MG63 (cell line): ENCODE results near the gene GRID1. TPM values are rescaled to one million over a fixed set of nuclear protein-coding genes. Genes with fewer than 3 reads are reported as not detected.

ENCODE experiments used
- DNase-seq: peaks from one replicate; pipeline ENCODE4 v3.0.0-alpha.2; 2020
- H3K27me3 ChIP-seq: fragments of 250-450 bp; sonication (Bioruptor Pico); 2 replicates; pipeline ENCODE4 v1.5.1; 2020; ENCODE audit warnings: mild to moderate bottlenecking, moderate library complexity
- H3K36me3 ChIP-seq: fragments of 250-450 bp; sonication (Bioruptor Pico); 2 replicates; pipeline ENCODE4 v1.5.1; 2020; ENCODE audit warnings: mild to moderate bottlenecking, moderate library complexity
- H3K4me3 ChIP-seq: fragments of 250-450 bp; sonication (Bioruptor Pico); 2 replicates; pipeline ENCODE4 v1.5.1; 2020; ENCODE audit warnings: mild to moderate bottlenecking, moderate library complexity
- H3K9me3 ChIP-seq: fragments of 250-450 bp; sonication (Bioruptor Pico); 2 replicates; pipeline ENCODE4 v1.5.1; 2020; ENCODE audit warnings: mild to moderate bottlenecking, moderate library complexity
- total RNA-seq: library from RNA; depleted of rRNA; stranded (reverse); fragments of >200 nt; shearing (Covaris generic); gene quantifications from 2 replicates; pipeline ENCODE4 v1.2.3, GENCODE V29; 2014; ENCODE audit warnings: low replicate concordance

Gene GRID1
- total RNA-seq, 1 experiment from 2014 or later: 0.10 TPM

- no peaks in the 10 kb centered on the region for H3K36me3 ChIP-seq
- H3K9me3 ChIP-seq: no peaks in the 10 kb centered on the region
- no peak for DNase-seq
- H3K27me3 ChIP-seq: no peaks in the 10 kb centered on the region
- H3K4me3 ChIP-seq: no peak overlapping the region
These were observed 79.3 kb downstream of the GRID1 start for GRCh38 chr10:86287110-86287793.

GRCh38 chr10:86286236-86287109 is 80.1 kb downstream of the GRID1 start:
- Histone ChIP-seq H3K9me3 (no peaks in the 10 kb centered on the region), H3K27me3 (no peaks in the 10 kb centered on the region), H3K4me3 (no peak overlapping the region), H3K36me3 (no peaks in the 10 kb centered on the region)
- DNase-seq: no peak

- H3K4me3 ChIP-seq: no peak overlapping the region
These were observed 81.3 kb downstream of the GRID1 start for GRCh38 chr10:86285136-86285790.

GRCh38 chr10:86284355-86285105 is 82.1 kb downstream of the GRID1 start:
- Histone ChIP-seq H3K36me3 (no peaks in the 10 kb centered on the region), H3K9me3 (0 out of 2 replicates have a peak, but pooled peaks cover under 1% of the 10 kb centered on the region), H3K27me3 (no peaks in the 10 kb centered on the region), H3K4me3 (no peak overlapping the region)
- no peak for DNase-seq

More at GRCh38 chr10:86285136-86285790, 81.3 kb downstream of the GRID1 start:
- Histone ChIP-seq H3K36me3 (no peaks in the 10 kb centered on the region), H3K27me3 (no peaks in the 10 kb centered on the region), H3K9me3 (no peaks in the 10 kb centered on the region)
- DNase-seq: no peak

- 0 out of 2 replicates have a peak, but pooled peaks cover 2% of the 10 kb centered on the region for H3K9me3 ChIP-seq
These were observed 82.9 kb downstream of the GRID1 start for GRCh38 chr10:86283466-86284287.

GRCh38 chr10:86282664-86283465 is 83.7 kb downstream of the GRID1 start:
- H3K27me3 ChIP-seq: no peaks in the 10 kb centered on the region
- DNase-seq: no peak

More at GRCh38 chr10:86283466-86284287, 82.9 kb downstream of the GRID1 start:
- no peak overlapping the region for H3K4me3 ChIP-seq
- H3K36me3 ChIP-seq: no peaks in the 10 kb centered on the region
- no peak for DNase-seq
- H3K27me3 ChIP-seq: no peaks in the 10 kb centered on the region

GRCh38 chr10:86281396-86281795 is 85.2 kb downstream of the GRID1 start:
- DNase-seq: no peak
- Histone ChIP-seq H3K4me3 (no peak overlapping the region), H3K27me3 (no peaks in the 10 kb centered on the region), H3K36me3 (no peaks in the 10 kb centered on the region), H3K9me3 (peaks cover 5% of the 10 kb centered on the region)

More at GRCh38 chr10:86282664-86283465, 83.7 kb downstream of the GRID1 start:
- Histone ChIP-seq H3K36me3 (no peaks in the 10 kb centered on the region), H3K9me3 (peaks cover 5% of the 10 kb centered on the region; the same call in 1 of the 2 replicates), H3K4me3 (no peak overlapping the region)

GRCh38 chr10:86269332-86269731 is 97.3 kb downstream of the GRID1 start:
- H3K36me3 ChIP-seq: no peaks in the 10 kb centered on the region
- DNase-seq: no peak
- no peak overlapping the region for H3K4me3 ChIP-seq
- no peaks in the 10 kb centered on the region for H3K9me3 ChIP-seq
- H3K27me3 ChIP-seq: no peaks in the 10 kb centered on the region

- Histone ChIP-seq H3K36me3 (no peaks in the 10 kb centered on the region), H3K4me3 (no peak overlapping the region)
- DNase-seq: no peak
These were observed 99.1 kb downstream of the GRID1 start for GRCh38 chr10:86267286-86268195.

GRCh38 chr10:86266446-86267242 is 100.0 kb downstream of the GRID1 start:
- DNase-seq: no peak
- no peaks in the 10 kb centered on the region for H3K27me3 ChIP-seq
- H3K9me3 ChIP-seq: no peaks in the 10 kb centered on the region
- H3K4me3 ChIP-seq: no peak overlapping the region
- H3K36me3 ChIP-seq: no peaks in the 10 kb centered on the region

More at GRCh38 chr10:86267286-86268195, 99.1 kb downstream of the GRID1 start:
- Histone ChIP-seq H3K27me3 (no peaks in the 10 kb centered on the region), H3K9me3 (no peaks in the 10 kb centered on the region)

GRCh38 chr10:86265895-86266259 is 100.7 kb downstream of the GRID1 start:
- Histone ChIP-seq H3K27me3 (no peaks in the 10 kb centered on the region), H3K4me3 (no peak overlapping the region), H3K9me3 (no peaks in the 10 kb centered on the region), H3K36me3 (no peaks in the 10 kb centered on the region)
- no peak for DNase-seq

GRCh38 chr10:86265236-86265894 is 101.2 kb downstream of the GRID1 start:
- H3K36me3 ChIP-seq: no peaks in the 10 kb centered on the region
- no peaks in the 10 kb centered on the region for H3K9me3 ChIP-seq
- no peaks in the 10 kb centered on the region for H3K27me3 ChIP-seq
- no peak overlapping the region for H3K4me3 ChIP-seq
- DNase-seq: no peak
